Measurements from ENCODE around the gene P2RX6. TPM values are rescaled to one million over a fixed set of nuclear protein-coding genes. Genes with fewer than 3 reads are reported as not detected.

P2RX6 gene
- total RNA-seq: 1 to 10 TPM in 3 of 5 donors, under 1 TPM in 2; 0.29 to 1.6 (median 1.0) TPM
- 0.57 TPM for total RNA-seq (2013)
- 0 to 1.8 (median 0.13) reads per million in 29 experiments for total RNA-seq

DNA sequence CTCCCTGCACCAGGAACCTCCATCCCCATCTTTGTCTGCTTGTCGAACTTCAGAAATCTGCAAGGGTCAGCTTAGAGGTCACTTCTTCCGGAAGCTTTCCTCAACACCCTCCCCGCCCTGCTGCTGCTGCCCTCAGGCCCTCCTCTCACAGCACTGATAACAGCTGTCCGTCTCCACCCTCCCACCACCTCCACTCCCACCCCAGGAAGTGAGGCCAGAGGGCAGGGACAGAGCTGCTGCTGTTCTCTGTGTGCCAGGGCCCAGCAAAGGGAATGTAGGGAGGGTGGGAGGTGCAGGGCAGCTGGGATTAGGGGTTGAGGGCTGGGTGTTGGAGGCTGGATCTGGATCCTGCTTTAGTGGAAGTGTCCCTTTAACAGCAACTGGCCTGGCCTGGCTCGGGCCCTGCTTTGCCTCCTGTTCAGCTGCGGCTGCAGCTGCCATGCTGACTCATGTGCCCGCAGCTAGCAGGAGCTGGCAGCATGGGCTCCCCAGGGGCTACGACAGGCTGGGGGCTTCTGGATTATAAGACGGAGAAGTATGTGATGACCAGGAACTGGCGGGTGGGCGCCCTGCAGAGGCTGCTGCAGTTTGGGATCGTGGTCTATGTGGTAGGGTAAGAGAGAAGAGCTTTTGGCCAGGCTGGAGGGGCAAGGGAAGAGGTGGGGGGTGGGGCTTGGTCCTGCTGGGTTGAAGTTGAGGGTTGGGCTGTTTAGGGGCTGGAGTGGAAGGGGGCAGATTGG is at the start of gene P2RX6:
TSS of gene P2RX6 (plus strand) at position 440 of the 740 bp plus-strand sequence. CDS start at position 450, 10 bp downstream.
- no peaks in the 10 kb centered on the region for H3K36me3 Mint-ChIP-seq

GRCh38 chr22:20965888-20966855 is 48.8 kb upstream of the P2RX6 start:
- peaks cover 12 to 17% (median 12%) of the 10 kb centered on the region in 3 donors for H3K4me1 Mint-ChIP-seq
- H3K9me3 Mint-ChIP-seq: no peaks in the 10 kb centered on the region
- DNase-seq (no peak), ATAC-seq (replicated peaks in 1 of 4) (no peak)
- Histone ChIP-seq H3K4me1 (ENCODE audit: control insufficient read depth in 1 of 2, extremely low read depth in 1 of 2, insufficient read depth in 2 of 2, low read length in 2 of 2) (peaks cover 2 to 20% of the 10 kb centered on the region in 2 experiments), H3K27ac (ENCODE audit: low read length) (no peak overlapping the region), H3K36me3 (ENCODE audit: control insufficient read depth in 2 of 2, extremely low read depth in 1 of 2, insufficient read depth in 1 of 2, low read length in 1 of 2) (no peaks in the 10 kb centered on the region), H3K4me3 (ENCODE audit: control insufficient read depth in 1 of 2, extremely low read depth in 1 of 2, low read length in 1 of 2) (no peak overlapping the region), H3K9me3 (no peaks in the 10 kb centered on the region), H3K27me3 (replicated peaks in 1 of 2; ENCODE audit: control insufficient read depth in 2 of 2, extremely low read depth in 1 of 2, insufficient read depth in 2 of 2, low read length in 1 of 2) (peaks cover 2 to 44% of the 10 kb centered on the region in 2 experiments)
- H3K27me3 Mint-ChIP-seq: peaks cover 8 to 14% of the 10 kb centered on the region in 2 donors
- no peak overlapping the region for H3K27ac Mint-ChIP-seq
- H3K4me3 Mint-ChIP-seq: peak overlapping the region; percentile 47 to 61 (median 49)
- WGBS (ENCODE audit: insufficient coverage): 85% methylated on average over 12 of the region's 13 CpGs
- ChIA-PET CTCF (no interaction called here), POLR2A (interaction anchor here in 1 of 2 donors (0.5 kb wide), 1 partner anchor 46 kb away, joined by 4 read pairs; no protein-coding TSS in a partner anchor)
- no peaks in the 10 kb centered on the region for H3K36me3 Mint-ChIP-seq

More for the DNA sequence above, at the start of gene P2RX6:
- ATAC-seq (replicated peaks in 1 of 4) (no peak), DNase-seq (peak in 1 of 35 experiments; percentile 30)
- peaks cover 16 to 34% (median 26%) of the 10 kb centered on the region in 3 donors for H3K4me1 Mint-ChIP-seq
- peaks cover 0 to 4% of the 10 kb centered on the region in 2 experiments for H3K27me3 ChIP-seq (replicated peaks in 1 of 2; ENCODE audit: control insufficient read depth in 2 of 2, extremely low read depth in 1 of 2, insufficient read depth in 2 of 2, low read length in 1 of 2)
- POLR2A ChIA-PET: interaction anchor here in 1 of 2 donors (0.6 kb wide), 1 partner anchor 703 kb away, joined by 3 read pairs; no protein-coding TSS in a partner anchor
- peak within 1 kb of the TSS; percentile 82 to 93 for H3K27ac Mint-ChIP-seq
- no peaks in the 10 kb centered on the region for H3K9me3 ChIP-seq
- 57% methylated on average over 6 of the region's 12 CpGs for WGBS (ENCODE audit: insufficient coverage)
- H3K4me3 ChIP-seq (ENCODE audit: control insufficient read depth in 1 of 2, extremely low read depth in 1 of 2, low read length in 1 of 2): peak within 1 kb of the TSS; percentile 51 to 75
- H3K4me1 ChIP-seq (ENCODE audit: control insufficient read depth in 1 of 2, extremely low read depth in 1 of 2, insufficient read depth in 2 of 2, low read length in 2 of 2): peaks cover 8 to 25% of the 10 kb centered on the region in 2 experiments
- CTCF ChIA-PET: no interaction called here
- H3K4me3 Mint-ChIP-seq: peak within 1 kb of the TSS; percentile 81 to 87 (median 81)
- H3K36me3 ChIP-seq (ENCODE audit: control insufficient read depth in 2 of 2, extremely low read depth in 1 of 2, insufficient read depth in 1 of 2, low read length in 1 of 2): no peaks in the 10 kb centered on the region
- H3K27me3 Mint-ChIP-seq: no peaks in the 10 kb centered on the region
- peak within 1 kb of the TSS; percentile 79 for H3K27ac ChIP-seq (ENCODE audit: low read length)
- no peaks in the 10 kb centered on the region for H3K9me3 Mint-ChIP-seq

GRCh38 chr22:20966883-20967696 is 47.9 kb upstream of the P2RX6 start, which contains the start of gene AIFM3:
TSS of gene AIFM3 (plus strand) at chr22:20967255. CDS start at chr22:20967945, 690 bp downstream.
- Mint-ChIP-seq H3K27me3 (peaks cover 8 to 11% of the 10 kb centered on the region in 2 donors), H3K4me3 (peak within 1 kb of the TSS in 1 of 3 donors; percentile 49), H3K9me3 (no peaks in the 10 kb centered on the region), H3K36me3 (no peaks in the 10 kb centered on the region), H3K4me1 (peaks cover 9 to 12% (median 12%) of the 10 kb centered on the region in 3 donors), H3K27ac (no peak within 1 kb of the TSS)
- ChIA-PET CTCF (interaction anchor here in 1 of 2 donors (0.6 kb wide), 1 partner anchor 60 kb away, joined by 5 read pairs; no protein-coding TSS in a partner anchor), POLR2A (no interaction called here)
- H3K36me3 ChIP-seq (ENCODE audit: control insufficient read depth in 2 of 2, extremely low read depth in 1 of 2, insufficient read depth in 1 of 2, low read length in 1 of 2): no peaks in the 10 kb centered on the region
- no peak within 1 kb of the TSS for H3K27ac ChIP-seq (ENCODE audit: low read length)
- 89% methylated on average over 13 of the region's 22 CpGs for WGBS (ENCODE audit: insufficient coverage)
- DNase-seq: no peak
- H3K27me3 ChIP-seq (replicated peaks in 1 of 2; ENCODE audit: control insufficient read depth in 2 of 2, extremely low read depth in 1 of 2, insufficient read depth in 2 of 2, low read length in 1 of 2): peaks cover 2 to 37% of the 10 kb centered on the region in 2 experiments
- peaks cover 2 to 20% of the 10 kb centered on the region in 2 experiments for H3K4me1 ChIP-seq (ENCODE audit: control insufficient read depth in 1 of 2, extremely low read depth in 1 of 2, insufficient read depth in 2 of 2, low read length in 2 of 2)
- no peak for ATAC-seq (replicated peaks in 1 of 4)
- H3K9me3 ChIP-seq: no peaks in the 10 kb centered on the region
- H3K4me3 ChIP-seq (ENCODE audit: control insufficient read depth in 1 of 2, extremely low read depth in 1 of 2, low read length in 1 of 2): no peak within 1 kb of the TSS

DNA sequence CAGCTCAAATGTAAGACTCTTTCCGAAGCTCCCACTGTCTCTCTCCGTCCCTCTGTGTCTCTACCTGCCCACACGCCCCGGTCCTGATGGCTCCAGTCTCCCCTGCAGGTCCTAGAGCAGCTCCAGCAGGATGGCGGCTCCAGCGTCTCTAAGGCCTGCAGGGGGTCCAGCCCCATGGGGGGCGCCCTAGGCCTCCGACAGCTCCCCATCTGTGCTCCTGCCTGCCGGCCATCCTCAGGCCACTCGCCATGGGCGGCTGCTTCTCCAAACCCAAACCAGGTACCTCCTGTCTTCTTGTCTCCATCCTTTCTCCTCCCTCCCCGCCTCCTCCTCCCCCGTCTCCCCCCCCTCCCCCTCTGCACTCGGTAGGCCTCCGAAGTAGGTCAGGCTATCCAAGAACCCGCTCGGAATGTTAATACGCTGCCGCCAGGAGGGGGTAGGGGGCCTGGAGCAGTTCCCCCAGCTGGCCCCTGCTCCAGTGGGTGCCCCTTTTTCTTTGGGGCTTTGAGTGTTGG is 47.2 kb upstream of the P2RX6 start:
- peaks cover 2 to 20% of the 10 kb centered on the region in 2 experiments for H3K4me1 ChIP-seq (ENCODE audit: control insufficient read depth in 1 of 2, extremely low read depth in 1 of 2, insufficient read depth in 2 of 2, low read length in 2 of 2)
- H3K36me3 ChIP-seq (ENCODE audit: control insufficient read depth in 2 of 2, extremely low read depth in 1 of 2, insufficient read depth in 1 of 2, low read length in 1 of 2): no peaks in the 10 kb centered on the region
- ATAC-seq (replicated peaks in 1 of 4) (no peak), DNase-seq (no peak)
- no peaks in the 10 kb centered on the region for H3K36me3 Mint-ChIP-seq
- H3K27me3 ChIP-seq (replicated peaks in 1 of 2; ENCODE audit: control insufficient read depth in 2 of 2, extremely low read depth in 1 of 2, insufficient read depth in 2 of 2, low read length in 1 of 2): peaks cover 2 to 31% of the 10 kb centered on the region in 2 experiments
- no peaks in the 10 kb centered on the region for H3K9me3 Mint-ChIP-seq
- H3K4me1 Mint-ChIP-seq: peaks cover 9 to 12% (median 11%) of the 10 kb centered on the region in 3 donors
- H3K27ac ChIP-seq (ENCODE audit: low read length): no peak overlapping the region
- H3K27ac Mint-ChIP-seq: no peak overlapping the region
- peaks cover 8 to 11% of the 10 kb centered on the region in 2 donors for H3K27me3 Mint-ChIP-seq
- H3K4me3 Mint-ChIP-seq: no peak overlapping the region
- H3K4me3 ChIP-seq (ENCODE audit: control insufficient read depth in 1 of 2, extremely low read depth in 1 of 2, low read length in 1 of 2): no peak overlapping the region
- ChIA-PET POLR2A (no interaction called here), CTCF (no interaction called here)
- no peaks in the 10 kb centered on the region for H3K9me3 ChIP-seq
- 87% methylated on average over 11 of the region's 19 CpGs for WGBS (ENCODE audit: insufficient coverage)

- Histone ChIP-seq H3K27me3 (replicated peaks in 1 of 2; ENCODE audit: control insufficient read depth in 2 of 2, extremely low read depth in 1 of 2, insufficient read depth in 2 of 2, low read length in 1 of 2) (peaks cover 2 to 27% of the 10 kb centered on the region in 2 experiments), H3K4me3 (ENCODE audit: control insufficient read depth in 1 of 2, extremely low read depth in 1 of 2, low read length in 1 of 2) (no peak overlapping the region), H3K4me1 (ENCODE audit: control insufficient read depth in 1 of 2, extremely low read depth in 1 of 2, insufficient read depth in 2 of 2, low read length in 2 of 2) (peaks cover 2 to 18% of the 10 kb centered on the region in 2 experiments), H3K27ac (ENCODE audit: low read length) (no peak overlapping the region), H3K36me3 (ENCODE audit: control insufficient read depth in 2 of 2, extremely low read depth in 1 of 2, insufficient read depth in 1 of 2, low read length in 1 of 2) (no peaks in the 10 kb centered on the region), H3K9me3 (no peaks in the 10 kb centered on the region)
- Mint-ChIP-seq H3K4me1 (peaks cover 9 to 12% (median 9%) of the 10 kb centered on the region in 3 donors), H3K27me3 (peaks cover 7 to 8% of the 10 kb centered on the region in 2 donors), H3K9me3 (no peaks in the 10 kb centered on the region), H3K27ac (no peak overlapping the region), H3K36me3 (no peaks in the 10 kb centered on the region), H3K4me3 (no peak overlapping the region)
- ChIA-PET POLR2A (no interaction called here), CTCF (no interaction called here)
- WGBS (ENCODE audit: insufficient coverage): 100% methylated on average over 1 of the region's 7 CpGs
- no peak for DNase-seq
- ATAC-seq (replicated peaks in 1 of 4): no peak
These were observed 46.5 kb upstream of the P2RX6 start for GRCh38 chr22:20968281-20968977.
